MM.1S (cell line): ENCODE results near the gene SHBG.

Source experiments
- EZH2 ChIP-seq: fragments of 300-600 bp; sonication (generic); optimal IDR thresholded peaks from 2 replicates; pipeline ENCODE3; 2017; ENCODE audit warnings: low read depth, mild to moderate bottlenecking, antibody characterized with exemption, low read length, mixed read lengths
- EZH2phosphoT487 ChIP-seq: fragments of 300-600 bp; sonication (generic); IDR thresholded peaks from 2 replicates; pipeline ENCODE4 v1.6.1; 2018; ENCODE audit warnings: antibody characterized with exemption, low read length
- TF ChIP-seq, protein P1 (sequence below): fragments of 300-600 bp; sonication (generic); IDR thresholded peaks from 2 replicates; pipeline ENCODE4 v1.5.1; 2016; ENCODE audit warnings: antibody characterized with exemption, low read length, mixed read lengths

DNA sequence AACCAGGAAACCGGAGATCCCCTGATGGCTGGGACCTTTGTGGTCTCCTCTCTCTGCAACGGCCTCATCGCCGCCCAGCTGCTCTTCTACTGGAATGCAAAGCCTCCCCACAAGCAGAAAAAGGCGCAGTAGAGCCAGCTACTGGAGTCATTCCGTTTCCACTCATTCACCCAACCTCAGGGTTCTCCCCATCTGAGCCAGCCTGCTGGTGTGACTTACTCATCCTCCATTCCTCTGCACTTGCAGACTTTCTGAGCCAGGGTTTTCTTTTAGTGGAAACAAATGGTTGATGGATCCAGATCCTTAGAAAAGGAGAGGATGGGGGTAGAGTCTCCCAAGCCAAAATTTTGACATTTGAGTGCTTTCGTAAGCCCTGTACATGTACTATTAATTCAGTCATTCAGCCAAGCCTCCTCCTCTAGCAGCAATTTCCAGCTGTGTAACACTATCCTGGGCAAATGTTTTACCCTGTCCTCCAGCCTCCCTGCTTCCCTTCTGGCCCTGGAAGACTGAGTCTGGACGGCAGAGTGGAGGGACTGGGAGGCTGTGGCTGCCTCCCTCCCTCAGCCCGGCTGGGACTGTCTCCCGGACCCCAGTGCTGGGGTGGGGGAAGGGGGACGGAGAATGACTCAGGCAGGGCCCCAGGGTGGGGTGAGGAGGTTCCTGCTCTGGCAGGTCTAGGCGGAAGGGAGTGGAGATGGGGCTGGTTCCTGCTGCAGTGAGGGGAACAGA, 42.3 kb upstream of the SHBG start:
- TF ChIP-seq EZH2 (no peak), EZH2phosphoT487 (no peak)
- TF ChIP-seq, protein P1, sequence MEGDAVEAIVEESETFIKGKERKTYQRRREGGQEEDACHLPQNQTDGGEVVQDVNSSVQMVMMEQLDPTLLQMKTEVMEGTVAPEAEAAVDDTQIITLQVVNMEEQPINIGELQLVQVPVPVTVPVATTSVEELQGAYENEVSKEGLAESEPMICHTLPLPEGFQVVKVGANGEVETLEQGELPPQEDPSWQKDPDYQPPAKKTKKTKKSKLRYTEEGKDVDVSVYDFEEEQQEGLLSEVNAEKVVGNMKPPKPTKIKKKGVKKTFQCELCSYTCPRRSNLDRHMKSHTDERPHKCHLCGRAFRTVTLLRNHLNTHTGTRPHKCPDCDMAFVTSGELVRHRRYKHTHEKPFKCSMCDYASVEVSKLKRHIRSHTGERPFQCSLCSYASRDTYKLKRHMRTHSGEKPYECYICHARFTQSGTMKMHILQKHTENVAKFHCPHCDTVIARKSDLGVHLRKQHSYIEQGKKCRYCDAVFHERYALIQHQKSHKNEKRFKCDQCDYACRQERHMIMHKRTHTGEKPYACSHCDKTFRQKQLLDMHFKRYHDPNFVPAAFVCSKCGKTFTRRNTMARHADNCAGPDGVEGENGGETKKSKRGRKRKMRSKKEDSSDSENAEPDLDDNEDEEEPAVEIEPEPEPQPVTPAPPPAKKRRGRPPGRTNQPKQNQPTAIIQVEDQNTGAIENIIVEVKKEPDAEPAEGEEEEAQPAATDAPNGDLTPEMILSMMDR = no peak
